ENCODE data around the gene PDCD5.

The PDCD5 gene

DNA sequence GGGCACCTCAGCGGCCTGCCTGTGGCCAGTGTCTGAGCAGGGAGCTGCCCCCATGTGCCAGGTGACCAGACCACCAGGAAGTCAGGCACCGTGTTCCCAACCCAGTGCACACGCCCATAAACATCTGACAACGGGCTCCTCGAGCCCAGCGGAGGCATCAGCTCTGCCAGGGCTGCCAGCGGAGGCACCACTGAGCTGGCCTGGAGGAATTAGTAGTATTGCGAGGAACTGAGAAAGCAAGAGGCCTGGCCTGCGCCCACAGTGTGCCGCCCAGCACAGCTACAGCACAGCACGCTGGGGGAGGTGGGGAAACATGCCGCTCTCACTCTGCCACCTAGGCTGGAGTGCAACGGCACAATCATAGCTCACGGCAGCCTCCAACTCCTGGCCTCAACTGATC lies 49.3 kb downstream of the PDCD5 start:
- no peak for DNase-seq (ENCODE audit: low read depth in 2 of 3, low spot score in 1 of 3)

DNA sequence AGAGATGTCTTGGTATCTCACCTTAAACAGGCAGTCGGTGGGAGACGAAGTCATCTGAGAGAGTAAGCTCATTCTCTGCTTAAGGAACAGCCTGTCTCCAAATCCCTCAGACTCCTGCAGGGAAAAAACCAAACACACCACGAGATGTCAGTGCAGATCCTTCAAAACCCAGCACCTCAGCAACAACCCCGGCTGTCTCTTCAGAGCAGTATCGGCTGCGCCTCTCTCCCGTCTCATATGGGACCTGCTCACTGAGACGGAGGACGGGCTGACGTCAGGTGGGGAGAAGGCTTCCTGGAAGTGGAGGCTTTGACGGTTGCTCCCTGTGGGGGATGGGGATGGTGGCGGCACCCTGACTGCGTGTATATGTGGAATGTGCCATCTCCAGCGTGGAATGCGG lies 50.4 kb downstream of the PDCD5 start:
- no peak for DNase-seq (ENCODE audit: low read depth in 2 of 3, low spot score in 1 of 3)

Data from stimulated activated CD4-positive, alpha-beta T cell treated with anti-CD3 and anti-CD28 coated beads, Interleukin-12 subunit alpha, Interleukin-12 subunit beta, amount 100 ng/mL, for 48 hours (primary cell).